HG03045 (cell line): Measurements from ENCODE around the gene SHC1.

Source experiments
- ATAC-seq: cut with Tn5 transposase; IDR thresholded peaks from one replicate; pipeline ENCODE4 v1.9.1; 2021; ENCODE audit warnings: mild to moderate bottlenecking, moderate library complexity; ENCODE audit not compliant: unreplicated experiment

The SHC1 gene

GRCh38 chr1:154958681-154959425 is 11.7 kb downstream of the SHC1 start:
- no peak for ATAC-seq

GRCh38 chr1:154958036-154958435 is 12.5 kb downstream of the SHC1 start:
- no peak for ATAC-seq

GRCh38 chr1:154957091-154957657 is 13.4 kb downstream of the SHC1 start:
- ATAC-seq, result no peak

- no peak for ATAC-seq
Measured at GRCh38 chr1:154956544-154956941, 14.0 kb downstream of the SHC1 start.

GRCh38 chr1:154955718-154956543 is 14.6 kb downstream of the SHC1 start, which contains the start of gene PBXIP1:
Gene PBXIP1, minus strand, starts transcription at chr1:154956099. Its CDS starts 2,378 bp downstream, at chr1:154953721.
- ATAC-seq, result no peak

GRCh38 chr1:154955039-154955717 is 15.4 kb downstream of the SHC1 start:
- peak; percentile 39 for ATAC-seq

- no peak for ATAC-seq
Measured at GRCh38 chr1:154954541-154954940, 16.0 kb downstream of the SHC1 start.

GRCh38 chr1:154953611-154954038 is 16.9 kb downstream of the SHC1 start:
- ATAC-seq, result no peak

- ATAC-seq, result no peak
Measured at GRCh38 chr1:154952664-154953063, 17.9 kb downstream of the SHC1 start.

GRCh38 chr1:154951901-154952657 is 18.5 kb downstream of the SHC1 start:
- ATAC-seq, result no peak

- ATAC-seq, result no peak
Measured at GRCh38 chr1:154948079-154948478, 22.5 kb downstream of the SHC1 start.

GRCh38 chr1:154945962-154946850 is 24.3 kb downstream of the SHC1 start:
- no peak for ATAC-seq

- no peak for ATAC-seq
Measured at GRCh38 chr1:154945160-154945961, 25.2 kb downstream of the SHC1 start.

- ATAC-seq, result no peak
Measured at GRCh38 chr1:154944401-154945159, 26.0 kb downstream of the SHC1 start.

GRCh38 chr1:154943649-154944400 is 26.7 kb downstream of the SHC1 start:
- no peak for ATAC-seq

GRCh38 chr1:154941333-154942013 is 29.1 kb downstream of the SHC1 start:
- ATAC-seq, result no peak
